T-helper 1 cell (primary cell): ENCODE results near the gene KCNIP1.

Experiments used
- DNase-seq, 5 donors: peaks; one replicate each; pipeline ENCODE4 v3.0.0-alpha.2; 2012 to 2020

Gene KCNIP1

GRCh38 chr5:170483701-170484458 is 19.9 kb upstream of the KCNIP1 start:
- DNase-seq = no peak

GRCh38 chr5:170484459-170484831 is 19.4 kb upstream of the KCNIP1 start:
- DNase-seq = no peak

DNA sequence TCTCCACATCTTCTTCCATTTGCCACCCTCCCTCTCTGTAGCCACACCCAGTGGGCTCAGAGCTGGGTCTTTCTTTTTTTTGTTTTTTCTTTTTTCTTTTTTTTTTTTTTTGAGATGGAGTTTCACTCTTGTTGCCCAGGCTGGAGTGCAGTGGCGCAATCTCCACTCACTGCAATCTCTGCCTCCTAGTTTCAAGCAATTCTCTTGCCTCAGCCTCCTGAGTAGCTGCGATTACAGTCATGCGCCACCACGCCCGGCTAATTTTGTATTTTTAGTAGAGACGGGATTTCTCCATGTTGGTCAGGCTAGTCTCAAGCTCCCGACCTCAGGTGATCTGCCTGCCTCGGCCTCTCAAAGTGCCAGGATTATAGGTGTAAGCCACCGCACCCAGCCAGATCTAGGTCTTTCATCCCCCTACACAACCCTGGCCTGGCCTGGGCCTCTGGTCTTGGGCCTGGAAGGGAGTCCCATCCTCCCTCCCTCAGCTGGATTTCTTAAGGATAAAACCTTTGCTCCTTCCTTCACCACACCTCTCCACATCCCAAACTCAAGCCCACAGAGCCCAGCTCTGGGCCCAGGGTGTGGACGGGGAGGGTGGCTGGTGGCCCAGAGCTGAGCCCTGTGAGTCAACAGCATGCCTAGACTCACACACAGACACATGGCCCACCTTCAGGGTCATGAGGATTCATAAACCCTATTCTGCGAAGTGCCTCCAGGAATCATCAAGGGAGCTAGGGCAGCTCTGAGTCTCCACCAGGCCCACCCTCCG is 18.8 kb upstream of the KCNIP1 start:
- DNase-seq = no peak

GRCh38 chr5:170485616-170485911 is 18.3 kb upstream of the KCNIP1 start:
- DNase-seq = no peak

DNA sequence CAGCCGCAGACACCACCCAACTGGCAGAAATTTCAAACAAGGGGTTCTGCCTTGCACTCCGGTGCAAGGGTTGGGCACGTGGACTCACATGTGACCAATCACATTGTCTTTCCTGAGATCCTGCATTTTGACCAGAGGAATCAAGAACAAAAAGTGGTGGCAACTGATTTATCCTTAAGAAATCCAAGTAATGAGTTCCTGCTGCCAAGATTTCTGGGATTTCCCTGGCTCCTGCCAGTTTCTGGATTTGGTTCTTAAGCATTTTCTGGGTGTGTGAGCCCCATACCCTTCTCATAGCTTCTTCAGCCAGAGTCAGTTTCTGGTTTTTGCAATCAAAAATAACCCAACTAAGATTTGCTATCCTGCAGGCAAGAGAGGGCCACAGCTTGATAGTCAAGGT is 17.4 kb upstream of the KCNIP1 start:
- no peak for DNase-seq

DNA sequence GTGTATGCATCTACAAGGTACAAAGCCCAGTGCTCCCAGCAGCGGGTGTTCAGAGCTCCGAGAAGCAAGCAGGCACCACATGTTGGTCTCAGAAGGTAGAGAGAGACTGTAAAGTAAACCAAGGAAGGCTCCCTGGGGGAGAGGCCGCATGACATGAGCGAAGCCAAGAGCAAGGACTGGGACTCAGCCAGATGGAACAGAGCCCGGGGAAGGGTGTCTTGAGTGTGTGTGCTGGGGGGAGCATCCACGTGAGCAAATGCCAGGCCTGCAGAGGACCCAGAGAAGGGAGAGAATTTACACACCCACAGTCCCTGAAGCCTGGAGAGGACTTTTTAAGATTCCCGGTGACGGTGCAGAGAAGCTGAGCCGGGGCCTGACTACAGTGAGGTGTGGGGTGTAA is 15.2 kb upstream of the KCNIP1 start:
- no peak for DNase-seq

DNA sequence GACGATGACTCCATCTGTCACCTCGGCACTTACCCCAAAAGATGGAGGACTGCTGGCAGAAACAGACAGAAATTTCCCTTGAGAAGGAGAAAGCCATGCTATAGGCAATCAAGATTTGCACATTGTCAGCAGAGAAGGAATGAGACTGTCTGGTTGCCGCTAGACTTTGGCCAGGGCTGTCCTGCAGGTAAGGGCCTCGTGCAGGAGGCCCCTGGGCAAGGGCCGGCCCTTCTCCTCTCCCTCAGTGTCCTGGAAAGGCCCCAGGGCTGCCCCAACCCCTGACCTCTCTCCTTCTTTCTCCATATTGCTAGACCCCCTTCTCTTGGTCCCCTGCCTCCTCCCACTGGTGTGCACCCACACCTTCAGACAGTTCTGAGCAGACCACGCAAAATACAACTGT is 14.6 kb upstream of the KCNIP1 start:
- no peak for DNase-seq

DNA sequence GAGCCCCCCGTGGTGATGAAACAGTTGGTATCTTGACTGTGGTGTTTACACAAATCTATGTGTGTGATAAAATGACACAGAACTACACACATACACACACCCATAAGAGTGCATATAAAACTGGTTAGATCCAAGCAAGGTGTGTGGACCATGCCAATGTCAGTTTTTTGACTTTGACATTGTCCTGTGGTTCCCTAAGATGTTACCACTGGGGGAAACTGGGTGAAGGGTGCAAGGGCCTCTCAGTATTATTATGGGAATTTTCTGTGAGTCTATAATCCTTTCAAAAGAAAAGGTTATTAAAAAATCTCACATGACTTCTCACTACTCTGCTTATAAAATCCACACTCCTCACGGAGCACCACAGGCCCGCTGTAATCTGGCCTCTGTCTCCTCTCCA is 13.4 kb upstream of the KCNIP1 start:
- no peak for DNase-seq

DNA sequence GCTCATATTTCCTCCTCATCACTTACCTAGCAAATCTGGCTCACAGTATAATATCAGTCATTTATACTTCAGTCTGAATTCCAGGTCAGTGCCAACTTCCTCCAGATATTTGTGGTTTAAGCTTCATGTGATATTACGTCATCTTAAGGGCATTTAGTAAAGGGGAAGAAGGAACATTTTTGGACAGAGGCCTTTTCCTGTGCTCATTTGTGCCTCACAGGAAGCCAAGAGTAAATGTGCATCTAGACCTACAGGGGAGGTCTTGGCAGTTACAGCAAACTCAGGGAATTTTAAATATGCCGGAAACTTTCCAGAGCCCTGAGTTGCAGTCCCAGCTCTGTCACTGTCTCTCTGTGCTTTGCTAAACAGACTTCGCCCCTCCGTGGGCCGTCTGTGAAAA is 12.3 kb upstream of the KCNIP1 start:
- DNase-seq = no peak

DNA sequence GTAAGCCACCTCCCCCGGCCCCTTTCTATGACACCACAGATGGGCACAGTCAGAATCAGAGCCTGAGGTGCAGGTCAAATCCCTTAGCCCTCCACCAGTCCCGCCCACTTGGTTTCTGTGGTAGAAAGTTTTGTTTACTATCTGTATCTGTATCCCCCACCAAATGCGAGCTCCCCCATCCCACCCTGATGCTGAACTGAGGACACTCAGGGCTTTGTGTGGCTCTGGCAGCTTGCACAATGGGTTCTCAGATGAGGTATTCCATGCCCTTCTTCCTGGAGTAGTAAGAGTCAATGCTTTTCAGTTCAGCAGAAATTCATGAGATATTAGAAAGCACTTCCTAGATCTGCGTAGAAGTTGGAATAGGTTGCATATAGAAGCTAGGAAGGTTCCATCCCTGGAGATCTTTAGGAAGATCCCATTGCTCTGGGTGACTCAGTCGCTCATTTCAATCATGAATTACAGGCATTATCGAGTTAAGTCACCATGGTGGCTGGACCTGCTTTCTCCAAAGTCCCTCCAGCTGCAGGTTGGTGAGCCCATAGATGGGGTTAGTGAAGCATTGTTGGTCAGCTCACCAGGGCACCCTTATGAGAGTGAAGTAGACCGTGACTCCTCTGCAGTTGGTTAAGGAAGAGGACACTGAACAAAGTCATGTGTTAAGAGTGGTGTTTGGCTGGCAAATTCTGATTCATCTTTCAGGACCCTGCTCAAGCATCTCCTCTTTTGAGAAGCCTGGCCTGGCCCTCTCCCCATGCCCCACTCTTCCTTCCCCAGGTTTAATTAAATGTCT is 10.6 kb upstream of the KCNIP1 start:
- DNase-seq = no peak

DNA sequence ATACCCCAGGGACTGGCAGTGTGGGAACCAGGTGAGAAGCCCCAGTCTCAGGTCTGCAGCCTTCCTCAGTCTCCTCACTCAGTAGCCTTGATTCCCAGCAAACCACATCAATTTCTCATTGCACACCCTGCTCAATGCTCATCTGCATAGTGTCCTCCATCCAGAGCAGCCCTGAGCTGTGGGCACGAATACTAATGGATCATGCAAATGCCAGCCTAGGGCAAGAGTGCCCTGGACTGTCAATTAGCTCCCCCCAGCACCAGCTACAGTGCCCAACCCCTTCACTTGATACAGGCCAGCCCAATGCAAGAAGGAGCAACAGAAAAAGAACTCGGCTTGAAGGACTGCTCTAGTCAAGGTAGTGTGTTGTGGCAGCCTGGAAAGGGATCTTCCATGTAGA is 9.8 kb upstream of the KCNIP1 start:
- no peak for DNase-seq

DNA sequence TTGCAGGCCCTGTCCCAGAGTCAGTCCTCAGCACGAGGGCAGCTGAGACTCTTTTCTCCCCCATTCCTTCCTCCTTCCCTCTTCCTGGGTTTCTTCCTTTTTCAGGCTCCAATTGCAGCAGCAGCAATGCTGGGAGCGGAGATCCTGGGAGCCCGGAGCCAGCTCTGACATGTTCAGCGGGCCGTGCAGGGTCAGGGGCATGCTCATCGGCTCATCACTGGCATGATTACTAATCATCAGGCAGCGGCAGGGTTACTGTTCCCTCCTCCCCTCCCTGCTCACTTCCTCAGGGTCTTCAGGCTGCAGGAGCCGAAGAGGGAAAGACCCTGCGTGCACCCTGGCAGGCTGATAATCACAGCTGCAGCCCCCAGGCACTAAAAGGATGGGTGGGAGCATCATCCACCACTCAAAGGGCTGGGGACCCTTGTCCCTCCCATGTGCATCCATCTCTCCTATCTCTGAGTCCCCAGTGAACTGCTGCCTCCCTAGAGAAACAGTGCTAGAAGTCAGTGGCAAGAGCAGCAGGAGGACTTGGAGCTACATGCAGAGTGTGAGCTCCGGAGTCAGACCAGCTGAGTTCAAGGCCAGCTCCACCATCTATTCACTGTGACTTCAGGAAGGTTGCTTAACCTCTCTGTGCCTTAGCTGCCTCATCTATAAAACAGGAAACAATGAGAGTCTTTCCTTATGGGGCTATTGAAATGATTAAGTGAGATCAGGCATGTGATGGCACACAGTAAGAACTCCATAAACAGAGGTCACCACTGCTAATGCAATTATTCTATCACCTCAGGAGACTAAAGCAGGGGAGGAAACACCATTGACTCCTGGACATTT is 7.8 kb upstream of the KCNIP1 start:
- DNase-seq = no peak

DNA sequence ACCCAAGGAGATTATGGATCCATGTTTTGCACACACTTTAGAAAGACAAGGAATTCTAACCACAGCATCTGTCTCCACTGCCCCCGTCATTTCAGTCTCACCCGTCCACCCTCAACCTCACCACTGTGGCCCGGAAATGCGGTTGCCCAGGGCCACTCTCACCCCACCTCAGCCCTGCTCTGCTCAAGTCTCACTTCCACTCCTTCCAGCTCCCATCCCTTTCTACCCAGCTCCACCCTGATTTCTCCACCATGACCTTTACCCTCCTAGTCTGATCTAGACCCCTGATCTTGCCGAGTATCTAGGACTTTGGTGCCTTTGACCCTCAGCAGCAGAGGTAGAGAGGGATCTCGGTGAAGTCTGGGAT is 7.2 kb upstream of the KCNIP1 start:
- no peak for DNase-seq

DNA sequence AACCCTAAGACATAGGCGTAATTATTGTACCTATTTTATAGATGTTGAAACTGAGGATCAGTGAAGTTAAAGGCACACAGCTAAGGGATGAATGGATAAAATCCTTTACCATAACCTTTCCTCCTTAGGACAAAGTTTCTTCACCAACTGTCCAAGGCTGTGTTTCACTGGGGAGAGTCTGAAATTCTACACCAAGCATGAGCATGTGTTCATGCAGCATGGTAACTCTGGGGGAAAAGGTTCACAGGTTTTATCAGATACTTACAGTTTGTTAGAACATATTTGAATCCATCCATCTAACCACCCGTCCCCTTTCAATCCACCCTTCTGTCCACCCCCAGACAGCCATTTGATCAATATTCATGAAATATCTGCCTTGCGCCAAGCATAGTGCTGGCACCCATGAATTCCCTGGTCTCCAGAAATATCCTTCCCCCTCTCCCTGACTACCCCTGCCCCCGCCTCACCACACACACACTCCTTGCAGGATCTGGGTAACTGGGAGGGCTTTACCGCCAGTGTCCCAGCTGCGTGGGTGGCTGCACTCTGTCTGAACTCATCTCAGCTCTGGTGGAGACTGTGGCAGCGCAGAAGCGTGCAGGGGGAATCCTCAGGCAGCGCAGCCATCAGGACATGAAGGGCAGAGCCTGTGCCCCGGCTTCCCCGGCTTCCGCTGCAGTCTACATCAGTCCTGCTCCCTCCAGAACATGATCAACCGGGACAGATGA is 6.3 kb upstream of the KCNIP1 start:
- DNase-seq = no peak

DNA sequence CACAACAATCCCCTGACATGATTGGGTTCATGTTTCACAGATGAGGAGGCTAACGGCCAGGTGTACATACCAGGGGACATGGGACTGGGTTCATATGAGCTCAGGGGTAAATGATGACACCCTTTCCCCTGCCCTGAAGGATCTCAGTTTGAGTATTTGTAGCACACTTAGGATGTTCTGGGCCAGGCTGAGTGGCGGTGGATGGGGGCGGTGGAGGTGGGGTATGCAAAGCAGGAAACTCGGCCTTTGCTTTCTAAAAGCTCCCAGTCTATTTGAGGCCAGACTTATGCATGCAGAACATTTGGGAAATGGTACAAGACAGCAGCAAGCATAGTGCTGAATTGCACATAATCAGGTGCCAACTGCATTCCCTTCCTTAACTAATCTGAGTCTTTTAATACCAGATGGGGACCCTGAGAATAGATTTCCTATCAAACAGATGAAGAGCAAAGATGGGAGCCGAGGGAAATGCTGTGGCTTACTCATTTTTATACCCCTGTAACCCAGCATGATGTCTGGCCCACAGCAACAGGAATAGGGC is 4.9 kb upstream of the KCNIP1 start:
- DNase-seq = no peak

GRCh38 chr5:170499621-170500020 is 4.2 kb upstream of the KCNIP1 start:
- no peak for DNase-seq

DNA sequence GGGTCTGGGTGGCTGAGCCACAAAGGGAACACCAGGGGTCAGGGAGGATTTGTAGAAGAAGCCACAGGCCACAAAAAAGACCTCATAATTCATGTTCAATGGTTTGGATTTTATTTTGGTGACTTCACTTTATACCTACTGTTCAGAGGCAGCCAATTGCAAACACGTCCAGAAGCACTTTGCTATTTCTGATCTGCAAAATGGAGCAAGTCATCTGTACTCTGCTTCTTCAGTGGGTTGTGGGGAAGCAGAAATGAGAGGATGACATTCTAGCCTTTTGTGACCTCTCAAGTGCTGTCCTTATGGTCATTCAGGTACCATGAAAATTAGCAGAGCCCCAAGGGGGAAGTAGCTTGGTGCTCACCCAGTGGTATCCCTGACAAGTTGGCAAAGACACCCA is 2.5 kb upstream of the KCNIP1 start:
- no peak for DNase-seq

DNA sequence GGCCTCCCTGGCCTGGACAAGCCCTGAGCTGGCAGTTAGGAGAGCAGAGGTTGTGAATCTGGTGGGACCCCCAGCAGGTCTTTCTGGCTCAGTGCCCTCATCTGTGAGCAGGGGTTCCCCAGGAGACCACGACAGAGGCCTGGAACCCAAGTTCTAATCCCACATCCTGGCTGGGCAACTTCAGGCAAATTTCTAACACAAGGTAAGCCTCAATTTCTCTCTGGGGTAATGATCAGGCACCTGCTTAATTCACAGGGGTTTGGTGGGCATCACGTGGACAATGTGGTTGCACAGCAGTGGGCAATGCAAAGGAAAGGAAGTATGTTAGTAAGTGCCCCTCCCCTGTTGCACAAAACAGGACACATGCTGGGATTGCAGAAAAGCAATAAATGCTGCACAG is 1.9 kb upstream of the KCNIP1 start:
- DNase-seq = no peak

DNA sequence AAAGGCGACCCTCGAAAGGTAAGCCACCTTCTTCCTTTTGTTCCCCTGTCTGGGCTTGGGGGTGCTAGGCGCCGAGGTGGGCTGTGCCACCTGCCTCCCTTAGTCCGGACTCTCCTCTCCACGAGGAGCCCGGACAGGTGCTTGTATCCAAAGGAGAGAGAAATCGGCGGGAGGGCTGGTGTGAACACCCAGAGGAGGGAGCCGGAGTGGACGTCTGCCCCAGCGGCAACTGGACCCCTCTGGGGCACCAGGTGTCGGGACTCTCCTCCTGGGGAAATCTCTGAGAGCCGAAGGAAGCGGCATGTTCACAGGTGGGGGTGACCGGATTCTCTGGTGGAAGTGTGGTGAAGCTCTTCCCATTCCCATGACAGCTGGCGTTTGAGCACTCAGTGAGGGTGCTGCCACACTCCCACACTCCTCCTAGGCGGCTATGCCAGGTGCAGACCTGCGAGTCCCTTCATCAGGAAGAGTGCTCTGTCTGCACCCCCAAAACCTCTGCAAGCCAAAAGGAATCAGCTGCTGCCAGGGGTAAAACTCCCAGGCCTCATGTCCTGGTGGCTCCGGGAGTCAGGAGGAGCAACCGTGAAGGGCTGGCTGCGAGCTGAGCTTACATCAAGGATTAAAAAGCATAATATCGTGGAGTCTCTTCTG is 921 bp downstream of the KCNIP1 start:
- DNase-seq = no peak

- no peak for DNase-seq
Observed at GRCh38 chr5:170508036-170508435, 4.2 kb downstream of the KCNIP1 start.

GRCh38 chr5:170508660-170509347 is 5.0 kb downstream of the KCNIP1 start:
- no peak for DNase-seq
